GM12892 (cell line): ENCODE results near the gene SBNO1.

Source experiments
- POLR2A ChIP-seq: IDR thresholded peaks from 2 replicates; pipeline ENCODE4 v1.6.1; 2011; ENCODE audit warnings: low read depth, low read length, control low read depth
- POLR2AphosphoS5 ChIP-seq: IDR thresholded peaks from 2 replicates; pipeline ENCODE4 v1.6.1; 2011; ENCODE audit warnings: low read depth, low read length, control low read depth

DNA sequence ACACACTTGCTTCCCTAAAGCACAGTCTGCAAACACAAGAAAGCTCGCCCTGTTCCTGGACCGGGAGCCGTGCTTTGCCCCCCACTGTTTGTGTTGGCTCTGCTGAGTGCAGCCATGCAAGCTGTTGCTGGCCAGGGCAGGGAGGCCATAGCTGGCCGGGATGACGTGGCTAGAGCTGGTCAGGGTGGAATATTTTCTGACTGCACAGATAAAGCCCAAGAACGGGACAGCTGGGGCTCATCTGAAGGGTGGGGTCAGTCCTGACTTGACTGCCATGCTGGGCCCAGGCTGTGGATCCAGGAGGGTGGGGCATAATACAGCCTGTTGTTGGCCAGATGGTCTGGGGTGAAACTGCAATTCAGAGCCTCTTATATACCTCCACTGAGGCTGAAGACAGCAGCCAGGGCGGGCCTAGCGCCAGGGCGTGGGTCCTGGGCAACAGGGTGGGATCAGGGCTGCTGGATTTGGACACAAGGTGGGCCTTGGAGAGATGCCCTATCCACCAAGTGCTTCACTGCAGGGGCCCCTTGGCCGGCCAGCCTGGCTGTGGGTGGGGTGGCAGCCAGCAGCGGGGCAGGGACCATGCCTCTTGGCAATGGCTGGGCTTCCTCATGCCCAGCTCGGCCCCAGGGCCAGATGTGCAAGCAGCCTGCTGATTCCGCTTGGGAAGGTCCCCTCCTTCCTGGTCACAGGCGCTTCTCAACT is 34.1 kb upstream of the SBNO1 start:
- TF ChIP-seq POLR2A (no peak), POLR2AphosphoS5 (no peak)
